Ishikawa (cell line): ENCODE data around the gene EZR.

Experiments used
- CEBPB ChIP-seq: IDR thresholded peaks from 2 replicates; pipeline ENCODE4 v1.6.1; 2012
- CREB1 ChIP-seq: IDR thresholded peaks from 2 replicates; pipeline ENCODE4 v1.6.1; 2012; ENCODE audit warnings: low read depth
- EGR1 ChIP-seq: IDR thresholded peaks from 2 replicates; pipeline ENCODE4 v1.6.1; 2012
- EP300 ChIP-seq: IDR thresholded peaks from 2 replicates; pipeline ENCODE4 v1.6.1; 2012; ENCODE audit warnings: borderline replicate concordance
- FOXM1 ChIP-seq: IDR thresholded peaks from 2 replicates; pipeline ENCODE4 v1.6.1; 2012; ENCODE audit warnings: low read depth, borderline replicate concordance
- MAX ChIP-seq: IDR thresholded peaks from 2 replicates; pipeline ENCODE4 v1.6.1; 2012
- NFIC ChIP-seq: IDR thresholded peaks from 2 replicates; pipeline ENCODE4 v1.6.1; 2012
- RAD21 ChIP-seq: IDR thresholded peaks from 2 replicates; pipeline ENCODE4 v1.6.1; 2012; ENCODE audit warnings: low read depth
- REST ChIP-seq: IDR thresholded peaks from 2 replicates; pipeline ENCODE4 v1.6.1; 2012; ENCODE audit warnings: low read depth, mild to moderate bottlenecking
- TAF1 ChIP-seq: IDR thresholded peaks from 2 replicates; pipeline ENCODE4 v1.6.1; 2012; ENCODE audit warnings: low read depth, mild to moderate bottlenecking
- TCF12 ChIP-seq: IDR thresholded peaks from 2 replicates; pipeline ENCODE4 v1.6.1; 2012; ENCODE audit warnings: low read depth
- TEAD4 ChIP-seq: IDR thresholded peaks from 2 replicates; pipeline ENCODE4 v1.6.1; 2012
- USF1 ChIP-seq: IDR thresholded peaks from 2 replicates; pipeline ENCODE4 v1.6.1; 2012
- YY1 ChIP-seq: IDR thresholded peaks from 2 replicates; pipeline ENCODE4 v1.6.1; 2012; ENCODE audit warnings: low read depth
- ZBTB7A ChIP-seq: IDR thresholded peaks from 2 replicates; pipeline ENCODE4 v1.6.1; 2012; ENCODE audit warnings: low read depth

EZR gene

GRCh38 chr6:158781692-158782373 is 37.3 kb downstream of the EZR start:
- TF ChIP-seq ZBTB7A (no peak), CEBPB (peak; percentile 72), MAX (peak; percentile 38; the same call in 1 of the 2 replicates)

GRCh38 chr6:158780988-158781691 is 38.0 kb downstream of the EZR start:
- TF ChIP-seq CEBPB = no peak
- no peak for TF ChIP-seq REST
- no peak for TF ChIP-seq ZBTB7A
- peak; percentile 64; the same call in 1 of the 2 replicates for TF ChIP-seq TCF12
- TF ChIP-seq YY1 = 0 out of 2 replicates have a peak, but pooled peaks have one; percentile 16
- TF ChIP-seq TEAD4 = peak; percentile 60; the same call in 1 of the 2 replicates
- TF ChIP-seq RAD21 = no peak
- no peak for TF ChIP-seq USF1
- no peak for TF ChIP-seq FOXM1
- no peak for TF ChIP-seq EGR1
- TF ChIP-seq EP300 = peak; percentile 43; the same call in 1 of the 2 replicates
- no peak for TF ChIP-seq TAF1
- peak; percentile 83 for TF ChIP-seq MAX
- peak; percentile 82 for TF ChIP-seq NFIC
- no peak for TF ChIP-seq CREB1

GRCh38 chr6:158780246-158780884 is 38.8 kb downstream of the EZR start:
- TF ChIP-seq FOXM1 = no peak
- TF ChIP-seq EP300 = no peak
- 0 out of 2 replicates have a peak, but pooled peaks have one; percentile 26 for TF ChIP-seq TAF1
- TF ChIP-seq CEBPB = 0 out of 2 replicates have a peak, but pooled peaks have one; percentile 16
- TF ChIP-seq USF1 = no peak
- TF ChIP-seq YY1 = no peak

- no peak for TF ChIP-seq FOXM1
- no peak for TF ChIP-seq RAD21
- no peak for TF ChIP-seq CREB1
- TF ChIP-seq ZBTB7A = no peak
- TF ChIP-seq CEBPB = no peak
- TF ChIP-seq YY1 = no peak
- no peak for TF ChIP-seq REST
- TF ChIP-seq USF1 = no peak
Observed at GRCh38 chr6:158778005-158778527, 41.1 kb downstream of the EZR start.

- TF ChIP-seq USF1 (no peak), CEBPB (no peak), ZBTB7A (no peak), RAD21 (no peak), NFIC (no peak), EP300 (no peak), CREB1 (no peak), FOXM1 (no peak), REST (no peak), TAF1 (no peak), EGR1 (no peak), YY1 (no peak), TEAD4 (no peak), MAX (no peak), TCF12 (no peak)
Observed at GRCh38 chr6:158777510-158777909, 41.7 kb downstream of the EZR start.
